Mucosa of stomach (tissue), 1 donor: ENCODE results near the gene PHOSPHO2.

ENCODE experiments used
- H3K27me3 ChIP-seq: one replicate; pipeline ENCODE4 v1.7.0; 2013; ENCODE audit warnings: mild to moderate bottlenecking, low read length; ENCODE audit not compliant: control insufficient read depth, insufficient read depth
- H3K36me3 ChIP-seq: one replicate; pipeline ENCODE4 v1.7.0; 2013; ENCODE audit warnings: low read length; ENCODE audit not compliant: control insufficient read depth, insufficient read depth
- H3K4me1 ChIP-seq: one replicate; pipeline ENCODE4 v1.7.0; 2013; ENCODE audit warnings: mild to moderate bottlenecking, low read length; ENCODE audit not compliant: control insufficient read depth, insufficient read depth
- H3K4me3 ChIP-seq: one replicate; pipeline ENCODE4 v1.7.0; 2013; ENCODE audit warnings: low read length
- H3K9ac ChIP-seq: one replicate; pipeline ENCODE4 v1.7.0; 2013; ENCODE audit warnings: mild to moderate bottlenecking, low read length, moderate library complexity
- H3K9me3 ChIP-seq: one replicate; pipeline ENCODE4 v1.7.0; 2013; ENCODE audit warnings: mild to moderate bottlenecking, low read length, moderate library complexity; ENCODE audit not compliant: control insufficient read depth
- donor health status: Pancreatic carcinoma.

The PHOSPHO2 gene

GRCh38 chr2:169694113-169694893, at the start of gene PHOSPHO2, which contains the start of gene CFAP210:
Gene PHOSPHO2, plus strand, starts transcription at chr2:169694469. Its CDS starts 6,503 bp downstream, at chr2:169700972.
Gene CFAP210, minus strand, starts transcription at chr2:169694405. Its CDS starts 78 bp downstream, at chr2:169694327.
- Histone ChIP-seq H3K4me3 (peak within 1 kb of the TSS; percentile 57), H3K9ac (peak within 1 kb of the TSS; percentile 91), H3K27me3 (no peaks in the 10 kb centered on the region), H3K36me3 (no peaks in the 10 kb centered on the region), H3K9me3 (no peaks in the 10 kb centered on the region), H3K4me1 (peaks cover 12% of the 10 kb centered on the region)

- H3K9me3 ChIP-seq, result no peaks in the 10 kb centered on the region
Observed at GRCh38 chr2:169647496-169647895, 46.8 kb upstream of the PHOSPHO2 start.

GRCh38 chr2:169649278-169649677, 45.0 kb upstream of the PHOSPHO2 start:
- no peaks in the 10 kb centered on the region for H3K27me3 ChIP-seq
- no peaks in the 10 kb centered on the region for H3K36me3 ChIP-seq
- no peaks in the 10 kb centered on the region for H3K4me1 ChIP-seq
- no peak overlapping the region for H3K4me3 ChIP-seq
- no peak overlapping the region for H3K9ac ChIP-seq
- H3K9me3 ChIP-seq, result no peaks in the 10 kb centered on the region

More at GRCh38 chr2:169647496-169647895, 46.8 kb upstream of the PHOSPHO2 start:
- no peak overlapping the region for H3K9ac ChIP-seq
- no peaks in the 10 kb centered on the region for H3K36me3 ChIP-seq
- H3K4me1 ChIP-seq, result no peaks in the 10 kb centered on the region
- H3K27me3 ChIP-seq, result no peaks in the 10 kb centered on the region
- no peak overlapping the region for H3K4me3 ChIP-seq

- no peaks in the 10 kb centered on the region for H3K4me1 ChIP-seq
- H3K9ac ChIP-seq, result no peak overlapping the region
- H3K36me3 ChIP-seq, result no peaks in the 10 kb centered on the region
- H3K9me3 ChIP-seq, result no peaks in the 10 kb centered on the region
- no peaks in the 10 kb centered on the region for H3K27me3 ChIP-seq
- no peak overlapping the region for H3K4me3 ChIP-seq
Observed at GRCh38 chr2:169653636-169654035, 40.6 kb upstream of the PHOSPHO2 start.

- no peak overlapping the region for H3K4me3 ChIP-seq
- no peaks in the 10 kb centered on the region for H3K9me3 ChIP-seq
- H3K36me3 ChIP-seq, result no peaks in the 10 kb centered on the region
- H3K4me1 ChIP-seq, result no peaks in the 10 kb centered on the region
- no peaks in the 10 kb centered on the region for H3K27me3 ChIP-seq
- no peak overlapping the region for H3K9ac ChIP-seq
Observed at GRCh38 chr2:169656164-169656563, 38.1 kb upstream of the PHOSPHO2 start.

- H3K9me3 ChIP-seq, result no peaks in the 10 kb centered on the region
- no peak overlapping the region for H3K4me3 ChIP-seq
- no peaks in the 10 kb centered on the region for H3K27me3 ChIP-seq
- no peaks in the 10 kb centered on the region for H3K36me3 ChIP-seq
- no peak overlapping the region for H3K9ac ChIP-seq
- H3K4me1 ChIP-seq, result no peaks in the 10 kb centered on the region
Observed at GRCh38 chr2:169658877-169659276, 35.4 kb upstream of the PHOSPHO2 start.

- Histone ChIP-seq H3K4me1 (no peaks in the 10 kb centered on the region), H3K36me3 (no peaks in the 10 kb centered on the region), H3K27me3 (no peaks in the 10 kb centered on the region), H3K9ac (no peak overlapping the region), H3K9me3 (no peaks in the 10 kb centered on the region), H3K4me3 (no peak overlapping the region)
Observed at GRCh38 chr2:169659320-169659719, 34.9 kb upstream of the PHOSPHO2 start.

- Histone ChIP-seq H3K4me1 (peaks cover 8% of the 10 kb centered on the region), H3K9ac (no peak overlapping the region), H3K4me3 (no peak overlapping the region), H3K27me3 (no peaks in the 10 kb centered on the region), H3K36me3 (no peaks in the 10 kb centered on the region), H3K9me3 (no peaks in the 10 kb centered on the region)
Observed at GRCh38 chr2:169661265-169661664, 33.0 kb upstream of the PHOSPHO2 start.

GRCh38 chr2:169662744-169663143, 31.5 kb upstream of the PHOSPHO2 start:
- Histone ChIP-seq H3K4me1 (peaks cover 8% of the 10 kb centered on the region), H3K27me3 (no peaks in the 10 kb centered on the region), H3K36me3 (no peaks in the 10 kb centered on the region), H3K9me3 (no peaks in the 10 kb centered on the region), H3K9ac (no peak overlapping the region), H3K4me3 (no peak overlapping the region)

GRCh38 chr2:169663247-169663646, 31.0 kb upstream of the PHOSPHO2 start:
- Histone ChIP-seq H3K36me3 (no peaks in the 10 kb centered on the region), H3K9me3 (no peaks in the 10 kb centered on the region)

GRCh38 chr2:169664600-169664977, 29.7 kb upstream of the PHOSPHO2 start:
- no peak overlapping the region for H3K9ac ChIP-seq
- H3K4me1 ChIP-seq, result peaks cover 16% of the 10 kb centered on the region
- H3K36me3 ChIP-seq, result no peaks in the 10 kb centered on the region
- H3K27me3 ChIP-seq, result no peaks in the 10 kb centered on the region
- no peak overlapping the region for H3K4me3 ChIP-seq
- H3K9me3 ChIP-seq, result no peaks in the 10 kb centered on the region

More at GRCh38 chr2:169663247-169663646, 31.0 kb upstream of the PHOSPHO2 start:
- H3K9ac ChIP-seq, result no peak overlapping the region
- H3K27me3 ChIP-seq, result no peaks in the 10 kb centered on the region
- peaks cover 13% of the 10 kb centered on the region for H3K4me1 ChIP-seq
- H3K4me3 ChIP-seq, result no peak overlapping the region

- H3K9ac ChIP-seq, result no peak overlapping the region
- no peaks in the 10 kb centered on the region for H3K36me3 ChIP-seq
- peaks cover 16% of the 10 kb centered on the region for H3K4me1 ChIP-seq
- H3K4me3 ChIP-seq, result no peak overlapping the region
- no peaks in the 10 kb centered on the region for H3K27me3 ChIP-seq
- no peaks in the 10 kb centered on the region for H3K9me3 ChIP-seq
Observed at GRCh38 chr2:169664978-169665930, 29.0 kb upstream of the PHOSPHO2 start.
